NT2/D1 (cell line): ENCODE data around the gene LRRC4C.

Experiments used
- SUZ12 ChIP-seq: IDR thresholded peaks from 2 replicates; pipeline ENCODE4 v1.6.1; 2011; ENCODE audit not compliant: insufficient read length, insufficient read depth; ENCODE audit errors: extremely low read depth
- YY1 ChIP-seq: IDR thresholded peaks from 2 replicates; pipeline ENCODE4 v1.6.1; 2011; ENCODE audit not compliant: insufficient read length, insufficient read depth
- ZNF274 ChIP-seq: IDR thresholded peaks from 2 replicates; pipeline ENCODE4 v1.6.1; 2011; ENCODE audit warnings: mild to moderate bottlenecking, low read depth, low read length

DNA sequence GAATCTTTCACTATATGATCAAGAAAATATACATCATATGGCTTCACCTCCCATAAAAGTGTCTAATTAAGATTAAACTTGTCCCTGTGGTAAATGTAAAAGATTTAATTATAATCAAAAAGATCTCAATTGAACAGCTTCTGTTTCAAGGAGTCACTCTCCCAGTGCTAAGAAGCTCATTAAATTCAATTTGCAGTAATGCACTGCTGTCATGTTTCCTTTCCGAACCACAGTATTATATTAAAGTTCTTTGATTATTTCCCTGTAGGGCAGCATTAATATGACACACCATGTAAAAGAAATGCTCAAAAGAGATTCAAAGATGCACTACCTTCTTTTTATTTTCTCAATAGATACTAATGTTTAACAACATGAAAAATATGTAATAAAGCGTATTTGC is 758.4 kb downstream of the LRRC4C start:
- no peak for TF ChIP-seq YY1
- TF ChIP-seq ZNF274 = no peak
- no peak for TF ChIP-seq SUZ12
